Natural killer cell (primary cell): ENCODE measurements around the gene TUBGCP4. TPM values are rescaled to one million over a fixed set of nuclear protein-coding genes. Genes with fewer than 3 reads are reported as not detected.

Experiments used
- ATAC-seq, 3 donors: fragments of 150-1000 bp in 2 of 3; fragments of 200-7000 bp in 1 of 3; cut with Tn5 transposase; 1 replicate in 1 of 3; 2 replicates in 2 of 3; pipeline ENCODE4 v1.10.0; 2021; ENCODE audit warnings: mild to moderate bottlenecking in 2 of 3, moderate library complexity in 2 of 3
- DNase-seq, 2 donors: peaks; one replicate each; pipeline versions ENCODE4 v3.0.0 to v3.0.0-alpha.2; 2013 to 2021; ENCODE audit warnings: mixed read lengths in 1 of 2
- H3K27ac ChIP-seq: one replicate; pipeline ENCODE4 v1.5.1; 2013; ENCODE audit warnings: mild to moderate bottlenecking, low read length
- H3K27me3 ChIP-seq: one replicate; pipeline ENCODE4 v1.6.1; 2013; ENCODE audit warnings: low read length; ENCODE audit not compliant: control insufficient read depth, insufficient read depth
- H3K36me3 ChIP-seq: one replicate; pipeline ENCODE4 v1.6.1; 2013; ENCODE audit warnings: low read length; ENCODE audit not compliant: control insufficient read depth, insufficient read depth
- H3K4me1 ChIP-seq: one replicate; pipeline ENCODE4 v1.6.1; 2013; ENCODE audit warnings: low read length; ENCODE audit not compliant: control insufficient read depth, insufficient read depth
- H3K4me3 ChIP-seq: one replicate; pipeline ENCODE4 v1.5.1; 2013; ENCODE audit warnings: low read length
- H3K9me3 ChIP-seq: one replicate; pipeline ENCODE4 v1.6.1; 2013; ENCODE audit warnings: low read length; ENCODE audit not compliant: control insufficient read depth, insufficient read depth
- H3K27ac Mint-ChIP-seq, 2 donors: one replicate each; pipeline ENCODE4 v1.8.0; 2022; ENCODE audit warnings: mild to moderate bottlenecking in 2 of 2, mixed read lengths in 2 of 2, moderate library complexity in 1 of 2
- H3K27me3 Mint-ChIP-seq, 2 donors: one replicate each; pipeline ENCODE4 v1.8.0; 2022; ENCODE audit warnings: low read depth in 2 of 2, mixed read lengths in 2 of 2
- H3K36me3 Mint-ChIP-seq: one replicate; pipeline ENCODE4 v1.8.0; 2022; ENCODE audit warnings: mixed read lengths
- H3K4me1 Mint-ChIP-seq, 2 donors: one replicate each; pipeline ENCODE4 v1.8.0; 2022; ENCODE audit warnings: mixed read lengths in 2 of 2
- H3K4me3 Mint-ChIP-seq: one replicate; pipeline ENCODE4 v1.8.0; 2022; ENCODE audit warnings: mild to moderate bottlenecking, moderate library complexity, mixed read lengths
- H3K9me3 Mint-ChIP-seq, 2 donors: one replicate each; pipeline ENCODE4 v1.8.0; 2022; ENCODE audit warnings: mixed read lengths in 2 of 2
- CTCF ChIP-seq: fragments of 200-600 bp; IDR thresholded peaks from one replicate; pipeline ENCODE4 v1.8.0; 2022; ENCODE audit warnings: antibody characterized with exemption
- WGBS: methylation state at CpG from one replicate; pipeline ENCODE4 v1.1.7; 2013; ENCODE audit warnings: missing lambda C conversion rate; ENCODE audit not compliant: insufficient coverage; 5-methylcytosine and 5-hydroxymethylcytosine counted together
- intact Hi-C: fragments of 100-400 bp; cut with micrococcal nuclease; formaldehyde crosslinking; loops from one replicate; pipeline ENCODE4 v1.14.2; 2022
- total RNA-seq, 4 donors: library from RNA; stranded (reverse); fragments of 120-200 nt in 1 of 4; gene quantifications; one replicate each; pipeline versions ENCODE4 v1.2.3 to v1.2.4, GENCODE V29; 2013 to 2022

Gene TUBGCP4
- total RNA-seq, 3 donors from 2014 or later (not counting 1 experiment from before 2014, with no cell fraction given) = 12.0 to 17.5 (median 15.1) TPM

GRCh38 chr15:43329960-43330779 lies 40.7 kb upstream of the TUBGCP4 start, which contains the start of gene LCMT2:
TSS of gene LCMT2 (minus strand) at chr15:43330573. CDS start at chr15:43330489, 84 bp downstream.
- H3K27me3 Mint-ChIP-seq = no peaks in the 10 kb centered on the region
- H3K4me1 Mint-ChIP-seq = peaks cover 40 to 42% of the 10 kb centered on the region in 2 donors
- ATAC-seq (peak; percentile 83 to 92 (median 86)), DNase-seq (peak; percentile 89 to 98)
- intact Hi-C loops = loop anchor here (1.0 kb wide), 1 partner anchor 40 kb away; no protein-coding TSS in a partner anchor
- H3K36me3 Mint-ChIP-seq = no peaks in the 10 kb centered on the region
- no peaks in the 10 kb centered on the region for H3K9me3 Mint-ChIP-seq
- Histone ChIP-seq H3K9me3 (no peaks in the 10 kb centered on the region), H3K36me3 (peaks cover 3% of the 10 kb centered on the region), H3K27me3 (no peaks in the 10 kb centered on the region), H3K27ac (peak within 1 kb of the TSS; percentile 94), H3K4me1 (peaks cover 18% of the 10 kb centered on the region), H3K4me3 (peak within 1 kb of the TSS; percentile 92)
- peak within 1 kb of the TSS; percentile 95 for H3K4me3 Mint-ChIP-seq
- H3K27ac Mint-ChIP-seq = peak within 1 kb of the TSS; percentile 98 to 99
- TF ChIP-seq CTCF = no peak
- under 1% methylated on average over 86 of the region's 86 CpGs for WGBS

GRCh38 chr15:43330780-43331087 lies 40.2 kb upstream of the TUBGCP4 start:
- peak; percentile 3 to 16 (median 6) for ATAC-seq
- no peak for DNase-seq
- Mint-ChIP-seq H3K27ac (peak overlapping the region; percentile 98 to 99), H3K9me3 (no peaks in the 10 kb centered on the region), H3K4me3 (peak overlapping the region; percentile 95), H3K27me3 (no peaks in the 10 kb centered on the region), H3K4me1 (peaks cover 40 to 42% of the 10 kb centered on the region in 2 donors), H3K36me3 (no peaks in the 10 kb centered on the region)
- intact Hi-C loops = loop anchor here (1.0 kb wide), 1 partner anchor 40 kb away; no protein-coding TSS in a partner anchor
- peak overlapping the region; percentile 92 for H3K4me3 ChIP-seq
- no peaks in the 10 kb centered on the region for H3K27me3 ChIP-seq
- no peak for TF ChIP-seq CTCF
- no peaks in the 10 kb centered on the region for H3K9me3 ChIP-seq
- peaks cover 5% of the 10 kb centered on the region for H3K36me3 ChIP-seq
- H3K4me1 ChIP-seq = peaks cover 18% of the 10 kb centered on the region
- WGBS = 3% methylated on average over 7 of the region's 7 CpGs
- peak overlapping the region; percentile 94 for H3K27ac ChIP-seq

GRCh38 chr15:43346305-43346704 lies 24.6 kb upstream of the TUBGCP4 start:
- Mint-ChIP-seq H3K4me1 (no peaks in the 10 kb centered on the region), H3K27me3 (no peaks in the 10 kb centered on the region), H3K4me3 (no peak overlapping the region), H3K9me3 (no peaks in the 10 kb centered on the region), H3K36me3 (no peaks in the 10 kb centered on the region), H3K27ac (no peak overlapping the region)
- peaks cover 4% of the 10 kb centered on the region for H3K36me3 ChIP-seq
- H3K4me3 ChIP-seq = no peak overlapping the region
- no peak for TF ChIP-seq CTCF
- H3K27ac ChIP-seq = no peak overlapping the region
- DNase-seq (peak in 1 of 2 donors; percentile 21), ATAC-seq (no peak)
- WGBS = 100% methylated on average over 2 of the region's 2 CpGs
- no peaks in the 10 kb centered on the region for H3K4me1 ChIP-seq
- intact Hi-C loops = no loop called here
- no peaks in the 10 kb centered on the region for H3K27me3 ChIP-seq
- H3K9me3 ChIP-seq = no peaks in the 10 kb centered on the region
